Cardiac ventricle fibroblast (primary cell): ENCODE measurements around the gene NFX1. TPM values are rescaled to one million over a fixed set of nuclear protein-coding genes. Genes with fewer than 3 reads are reported as not detected.

ENCODE experiments used
- total RNA-seq: library from RNA; depleted of rRNA; stranded (reverse); fragments of >200 nt; gene quantifications from 2 replicates; pipeline ENCODE4 v1.2.3, GENCODE V29; 2015

NFX1 gene
- total RNA-seq, result 20.3 and 21.8 TPM in 2 replicates

DNA sequence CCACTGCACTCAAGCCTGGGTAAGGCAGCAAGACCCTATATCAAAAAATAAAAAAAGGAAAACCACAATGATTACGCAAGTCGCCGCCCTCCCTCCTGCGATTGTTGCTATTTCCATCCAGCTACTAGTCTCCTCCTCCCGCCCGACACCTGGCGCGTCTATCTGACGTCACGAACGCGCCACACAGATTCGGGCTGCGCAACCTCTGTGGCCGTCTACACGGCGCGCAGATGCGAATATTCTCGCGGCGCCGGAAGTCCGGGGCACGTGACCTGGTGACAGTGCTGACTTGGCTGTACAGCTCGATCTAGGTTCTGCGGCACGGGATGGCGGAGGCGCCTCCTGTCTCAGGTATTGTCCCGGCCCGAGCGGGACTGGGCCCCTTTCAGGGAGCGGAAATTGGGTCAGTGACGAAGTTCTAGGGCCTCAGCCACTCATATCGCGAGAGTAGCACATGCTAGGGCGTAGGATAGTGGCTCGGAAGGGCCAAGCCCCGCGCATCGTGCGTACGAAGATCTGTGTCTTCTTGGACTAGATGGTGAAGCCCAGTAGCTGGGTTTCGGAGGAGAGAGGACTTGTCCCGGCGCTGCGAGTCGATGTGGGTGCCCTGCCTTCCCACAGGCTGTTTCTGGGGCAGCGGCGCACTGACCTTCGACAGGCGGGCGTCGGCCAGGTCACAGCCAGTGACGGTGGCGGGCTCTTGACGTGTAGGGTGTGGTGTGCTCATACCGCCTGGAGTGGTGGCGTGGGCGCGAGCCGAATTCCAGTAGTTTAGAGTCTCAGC lies at the start of gene NFX1:
NFX1 (plus strand) TSS at position 270 of the 784 bp plus-strand sequence; CDS start at position 327, 57 bp downstream.

DNA sequence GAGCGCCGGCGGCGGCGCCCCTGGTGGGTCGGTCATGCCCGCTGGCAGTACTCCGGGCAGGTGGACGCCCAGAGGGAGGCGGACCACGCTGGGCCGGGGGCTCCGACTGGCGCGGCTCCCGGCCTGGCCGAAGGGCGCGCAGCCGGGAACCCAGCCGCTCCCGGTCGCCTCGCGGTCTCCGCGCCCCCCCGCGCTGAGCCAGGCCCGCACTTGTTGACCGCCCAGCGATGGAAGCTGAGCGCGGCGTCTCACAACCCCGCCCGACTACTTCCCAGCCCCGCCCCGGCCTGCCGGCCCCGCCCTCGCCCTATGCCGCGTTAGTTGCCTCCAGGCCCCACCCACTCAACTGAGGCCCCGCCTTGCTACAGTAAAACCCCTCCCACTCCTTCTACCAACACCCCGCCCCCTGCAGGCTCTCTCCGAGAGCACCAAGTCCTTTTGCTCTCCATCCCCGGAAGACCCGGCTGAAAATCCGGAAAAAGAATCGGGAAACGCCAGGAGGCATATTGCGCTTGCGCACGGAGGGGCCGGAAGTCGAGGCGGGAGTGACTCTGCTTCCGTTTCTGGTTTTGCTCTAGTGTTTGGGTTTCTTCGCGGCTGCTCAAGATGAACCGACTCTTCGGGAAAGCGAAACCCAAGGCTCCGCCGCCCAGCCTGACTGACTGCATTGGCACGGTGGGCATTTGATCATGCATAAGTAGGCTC lies 25.7 kb upstream of the NFX1 start, which contains the start of the genes BAG1 and CHMP5:
BAG1 (minus strand) TSS at position 236 of the 705 bp plus-strand sequence.
CHMP5 (plus strand) TSS at position 577 of the 705 bp plus-strand sequence; CDS start at position 607, 30 bp downstream.

DNA sequence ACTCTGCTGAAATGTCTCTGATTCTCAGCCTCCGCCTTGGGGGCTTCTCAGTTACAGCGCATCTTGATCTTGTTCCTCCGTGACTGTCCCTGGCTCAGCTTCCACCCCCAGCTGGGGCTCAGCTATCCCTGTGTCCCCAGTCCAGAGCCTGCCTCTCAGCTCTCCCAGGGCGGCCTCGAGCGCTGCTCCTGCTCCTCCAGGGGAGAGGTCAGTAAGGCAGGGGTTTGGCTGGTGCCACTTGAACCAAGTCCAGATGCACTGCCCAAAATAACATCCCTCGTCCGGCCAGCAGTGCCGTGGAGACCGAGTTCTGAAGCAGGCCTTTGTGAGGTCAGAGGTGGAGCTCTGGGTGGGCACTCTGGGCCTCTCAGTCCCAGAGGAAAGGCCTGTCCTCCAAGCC lies 112.1 kb downstream of the NFX1 start, which contains the start of gene AQP7:
AQP7 (minus strand) TSS at position 198 of the 400 bp plus-strand sequence. CDS start 1,306 bp downstream, outside the sequence.

Other genes with a start within 250 kb of the NFX1 start
- 11.1 and 11.4 TPM in 2 replicates for gene SMU1, start 213.8 kb upstream of the NFX1 start, total RNA-seq
- gene B4GALT1, start 123.2 kb upstream of the NFX1 start, total RNA-seq, result 88.1 and 95.9 TPM in 2 replicates
- gene SPINK4, start 50.3 kb upstream of the NFX1 start, total RNA-seq, result not detected in 2 replicates
- gene BAG1, start 25.8 kb upstream of the NFX1 start, total RNA-seq, result 27.0 and 46.1 TPM in 2 replicates
- 36.3 and 51.4 TPM in 2 replicates for gene CHMP5, start 25.5 kb upstream of the NFX1 start, total RNA-seq
- gene AQP7, start 112.1 kb downstream of the NFX1 start, total RNA-seq, result 2.9 and 3.7 TPM in 2 replicates
- gene AQP3, start 157.1 kb downstream of the NFX1 start, total RNA-seq, result 8.5 and 11.2 TPM in 2 replicates
- 23.3 and 26.0 TPM in 2 replicates for gene NOL6, start 183.4 kb downstream of the NFX1 start, total RNA-seq
- not detected in 2 replicates for gene ANKRD18B, start 233.7 kb downstream of the NFX1 start, total RNA-seq